Stomach (tissue), 9 donors: ENCODE results near the gene KCNG2. TPM values are rescaled to one million over a fixed set of nuclear protein-coding genes. Genes with fewer than 3 reads are reported as not detected.

ENCODE experiments used
- DNase-seq, 2 donors: peaks; one replicate each; pipeline versions ENCODE4 v3.0.0 to v3.0.0-alpha.2; 2013 to 2019
- H3K27ac ChIP-seq, 5 donors: fragments of 200-600 bp in 4 of 5; sonication (generic) in 4 of 5; one replicate each; pipeline ENCODE4 v1.5.1; 2013 to 2019; ENCODE audit warnings: mild to moderate bottlenecking in 1 of 5, moderate library complexity in 1 of 5
- H3K27me3 ChIP-seq, 3 donors: fragments of 200-600 bp; sonication (generic); one replicate each; pipeline ENCODE4 v1.5.1; 2017 to 2019; ENCODE audit warnings: mixed run types in 1 of 3
- H3K36me3 ChIP-seq, 4 donors: fragments of 200-600 bp; sonication (generic); 1 replicate in 3 of 4; 2 replicates in 1 of 4; pipeline ENCODE4 v1.5.1; 2016 to 2019
- H3K4me1 ChIP-seq, 4 donors: fragments of 200-600 bp; sonication (generic); one replicate each; pipeline ENCODE4 v1.5.1; 2016 to 2019
- H3K4me3 ChIP-seq, 4 donors: fragments of 200-600 bp; sonication (generic) in 3 of 4; one replicate each; pipeline ENCODE4 v1.5.1; 2016 to 2019; ENCODE audit warnings: mild to moderate bottlenecking in 1 of 4
- H3K9me3 ChIP-seq, 4 donors: fragments of 200-600 bp; sonication (generic); one replicate each; pipeline ENCODE4 v1.5.1; 2016 to 2019
- CTCF ChIP-seq, 7 experiments: fragments of 450-650 bp in 4 of 7; fragments of 200-600 bp in 3 of 7; sonication (generic) in 3 of 7; IDR thresholded peaks; one replicate each; pipeline ENCODE4 v1.5.1; 2016 to 2019; ENCODE audit warnings: antibody characterized with exemption in 7 of 7, control low read depth in 2 of 7, mild to moderate bottlenecking in 1 of 7
- EP300 ChIP-seq: sonication (generic); formaldehyde crosslinking; IDR thresholded peaks from one replicate; pipeline ENCODE4 v1.6.1; 2017; ENCODE audit warnings: antibody characterized with exemption
- POLR2A ChIP-seq, 4 donors: fragments of 450-650 bp; IDR thresholded peaks; one replicate each; pipeline ENCODE4 v1.6.1; 2016; ENCODE audit warnings: antibody characterized with exemption in 4 of 4, control low read depth in 2 of 4, mild to moderate bottlenecking in 1 of 4, moderate library complexity in 1 of 4
- POLR2AphosphoS5 ChIP-seq, 3 donors: sonication (generic); formaldehyde crosslinking; IDR thresholded peaks; one replicate each; pipeline ENCODE4 v1.6.1; 2016; ENCODE audit warnings: antibody characterized with exemption in 3 of 3
- WGBS, 5 donors: extraction: QIAGEN DNeasy Blood & Tissue Kit in 3 of 5; methylation state at CpG; one replicate each; pipeline versions ENCODE4 v1.1.5 to v1.1.7; 2013 to 2018; 5-methylcytosine and 5-hydroxymethylcytosine counted together
- intact Hi-C: fragments of 100-400 bp; cut with DNase I; formaldehyde crosslinking; loops from one replicate; pipeline ENCODE4 v1.15.1; 2023; ENCODE audit warnings: low total_unique reads
- polyA plus RNA-seq, 3 donors: library from polyadenylated mRNA; stranded (reverse); fragments of 200-250 nt; gene quantifications; one replicate each; pipeline ENCODE4 v1.2.3, GENCODE V29; 2013
- total RNA-seq, 5 donors: library from RNA; depleted of rRNA; stranded (reverse); fragments of >200 nt; gene quantifications; one replicate each; pipeline versions ENCODE4 v1.1.0 to v1.2.3, GENCODE V29; 2014 to 2016
- donor health status: healthy with polysubstance abuse.
- donor health status: Bipolar disorder and iron deficiency.
- donor health status: healthy.

The KCNG2 gene
- total and polyA plus RNA-seq, 8 donors: 0.08 to 2.3 (median 0.92) TPM; not detected in 5

DNA sequence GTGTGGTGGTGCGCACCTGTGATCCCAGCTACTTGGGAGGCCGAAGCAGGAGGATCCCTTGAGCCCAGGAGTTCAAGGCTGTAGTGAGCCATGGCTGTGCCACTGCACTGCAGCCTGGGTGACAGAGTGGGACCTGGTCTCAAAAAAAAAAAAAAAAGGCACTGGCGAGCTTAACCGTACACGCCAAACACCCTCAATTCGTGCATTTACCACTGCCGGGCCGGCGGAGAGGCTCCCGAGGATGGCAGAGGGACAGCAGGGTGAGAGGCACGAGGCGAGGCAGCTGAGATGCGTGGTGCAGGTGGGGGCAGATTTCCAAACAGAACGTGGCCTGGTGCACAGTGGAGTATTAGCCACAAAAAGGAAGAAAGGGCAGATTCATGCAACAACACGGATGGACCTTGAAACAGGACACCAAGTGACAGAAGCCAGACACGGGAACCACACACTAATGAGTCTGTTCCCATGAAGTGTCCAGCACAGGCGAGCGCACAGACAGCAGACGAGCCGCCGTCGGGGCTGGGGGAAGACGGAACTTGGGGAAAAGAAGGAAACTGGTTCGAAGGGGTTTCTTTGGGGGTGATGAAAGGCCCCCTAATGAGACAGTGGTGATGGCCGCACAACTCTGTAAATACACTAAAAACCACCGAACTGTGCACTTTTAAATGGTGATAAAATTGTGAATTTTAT, 126.3 kb downstream of the KCNG2 start:
- Histone ChIP-seq H3K27ac (no peak overlapping the region), H3K9me3 (peaks cover 3 to 7% (median 4%) of the 10 kb centered on the region in 4 donors), H3K4me3 (no peak overlapping the region), H3K36me3 (peaks cover 9 to 61% (median 48%) of the 10 kb centered on the region in 4 donors), H3K27me3 (no peaks in the 10 kb centered on the region), H3K4me1 (peaks cover 0 to 9% (median 0%) of the 10 kb centered on the region in 4 donors)
- no peak for TF ChIP-seq CTCF (IDR thresholded peaks at IDR 0.05)
- no peak for TF ChIP-seq EP300
- no peak for TF ChIP-seq POLR2A (IDR thresholded peaks at IDR 0.05)
- TF ChIP-seq POLR2AphosphoS5 (IDR thresholded peaks at IDR 0.05): no peak
- 95 to 97% (median 97%) methylated on average over 26 of the region's 26 CpGs for WGBS, 5 donors
- intact Hi-C loops: no loop called here
- peak in 1 of 2 donors; percentile 15 for DNase-seq

GRCh38 chr18:79924814-79925731, 127.3 kb downstream of the KCNG2 start:
- Histone ChIP-seq H3K9me3 (peaks cover 6 to 17% (median 15%) of the 10 kb centered on the region in 4 donors), H3K4me3 (no peak overlapping the region), H3K27me3 (no peaks in the 10 kb centered on the region), H3K4me1 (peaks cover 0 to 9% (median 0%) of the 10 kb centered on the region in 4 donors), H3K27ac (no peak overlapping the region), H3K36me3 (peaks cover 11 to 69% (median 57%) of the 10 kb centered on the region in 4 donors)
- 70 to 78% (median 77%) methylated on average over 25 of the region's 25 CpGs for WGBS, 5 donors
- DNase-seq: peak; percentile 21 to 67
- TF ChIP-seq POLR2AphosphoS5 (IDR thresholded peaks at IDR 0.05) (peak in 1 of 3 donors; percentile 9), EP300 (no peak), POLR2A (IDR thresholded peaks at IDR 0.05) (no peak), CTCF (IDR thresholded peaks at IDR 0.05) (no peak)
- intact Hi-C loops: no loop called here

DNA sequence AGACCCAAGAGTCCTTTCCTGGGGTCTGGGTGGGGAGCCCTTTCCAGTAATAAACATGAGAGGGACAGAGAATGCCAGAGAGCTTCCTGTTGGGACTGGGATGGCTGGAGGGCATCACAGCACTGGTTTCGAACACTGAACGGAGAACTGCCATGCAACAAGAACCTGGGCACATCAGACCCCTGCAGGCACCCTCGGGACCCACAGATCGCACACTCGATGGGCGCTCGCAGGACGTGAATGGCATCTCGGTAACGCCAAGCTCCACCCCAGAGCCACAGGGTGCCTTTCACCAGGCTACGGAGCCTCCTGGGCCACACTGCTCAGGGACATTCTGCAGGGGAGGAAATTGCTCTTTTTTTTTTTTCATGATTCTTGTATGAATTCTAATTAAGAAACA, 128.6 kb downstream of the KCNG2 start:
- Histone ChIP-seq H3K27me3 (no peaks in the 10 kb centered on the region), H3K9me3 (peaks cover 6 to 27% (median 22%) of the 10 kb centered on the region in 4 donors), H3K4me1 (peaks cover 0 to 9% (median 0%) of the 10 kb centered on the region in 4 donors), H3K36me3 (peaks cover 11 to 74% (median 59%) of the 10 kb centered on the region in 4 donors), H3K27ac (no peak overlapping the region), H3K4me3 (no peak overlapping the region)
- 85 to 97% (median 94%) methylated on average over 9 to 11 of the region's 11 CpGs for WGBS, 5 donors
- TF ChIP-seq POLR2AphosphoS5 (IDR thresholded peaks at IDR 0.05): no peak
- TF ChIP-seq CTCF (IDR thresholded peaks at IDR 0.05): no peak
- TF ChIP-seq POLR2A (IDR thresholded peaks at IDR 0.05): no peak
- no peak for TF ChIP-seq EP300
- intact Hi-C loops: no loop called here
- peak in 1 of 2 donors; percentile 18 for DNase-seq
